ENCODE results near the gene RORB. TPM values are rescaled to one million over a fixed set of nuclear protein-coding genes. Genes with fewer than 3 reads are reported as not detected.
A peak's percentile ranks its signal among the peaks of the same experiment; 100 is the strongest.
"Not testable (repeated sequence)": the region's sequence is repeated elsewhere in the genome, so short reads cannot be mapped to it uniquely, and the experiment has no call there.

RORB gene
- total RNA-seq, 6 experiments from 2014 or later, result not detected

DNA sequence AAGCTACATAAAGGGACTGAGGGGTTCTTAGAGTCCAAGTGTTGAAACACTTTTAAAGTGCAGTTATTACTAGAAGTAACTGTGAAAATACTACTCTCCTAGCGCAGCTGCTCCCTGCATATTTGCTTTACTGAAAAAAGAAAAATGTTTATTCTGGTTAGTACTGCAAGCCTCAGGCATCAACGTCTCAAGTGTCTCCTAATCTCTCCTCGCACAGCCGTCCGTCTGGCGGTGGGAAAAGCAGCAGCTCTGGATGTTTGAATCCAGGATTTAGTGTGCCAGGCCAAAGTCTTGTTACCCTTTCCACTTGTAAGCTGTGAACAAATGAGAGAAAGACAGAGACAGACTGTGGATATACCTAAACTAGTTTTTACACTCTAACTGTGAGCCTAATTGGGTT, 31.1 kb downstream of the RORB start:
- Mint-ChIP-seq H3K4me3 (no peak overlapping the region), H3K36me3 (ENCODE audit: low read depth) (no peaks in the 10 kb centered on the region), H3K9me3 (peaks cover 6% of the 10 kb centered on the region), H3K27me3 (ENCODE audit: insufficient read depth) (no peaks in the 10 kb centered on the region), H3K27ac (no peak overlapping the region), H3K4me1 (ENCODE audit: low read depth) (no peaks in the 10 kb centered on the region)
- no peak for DNase-seq
- TF ChIP-seq, protein P1, sequence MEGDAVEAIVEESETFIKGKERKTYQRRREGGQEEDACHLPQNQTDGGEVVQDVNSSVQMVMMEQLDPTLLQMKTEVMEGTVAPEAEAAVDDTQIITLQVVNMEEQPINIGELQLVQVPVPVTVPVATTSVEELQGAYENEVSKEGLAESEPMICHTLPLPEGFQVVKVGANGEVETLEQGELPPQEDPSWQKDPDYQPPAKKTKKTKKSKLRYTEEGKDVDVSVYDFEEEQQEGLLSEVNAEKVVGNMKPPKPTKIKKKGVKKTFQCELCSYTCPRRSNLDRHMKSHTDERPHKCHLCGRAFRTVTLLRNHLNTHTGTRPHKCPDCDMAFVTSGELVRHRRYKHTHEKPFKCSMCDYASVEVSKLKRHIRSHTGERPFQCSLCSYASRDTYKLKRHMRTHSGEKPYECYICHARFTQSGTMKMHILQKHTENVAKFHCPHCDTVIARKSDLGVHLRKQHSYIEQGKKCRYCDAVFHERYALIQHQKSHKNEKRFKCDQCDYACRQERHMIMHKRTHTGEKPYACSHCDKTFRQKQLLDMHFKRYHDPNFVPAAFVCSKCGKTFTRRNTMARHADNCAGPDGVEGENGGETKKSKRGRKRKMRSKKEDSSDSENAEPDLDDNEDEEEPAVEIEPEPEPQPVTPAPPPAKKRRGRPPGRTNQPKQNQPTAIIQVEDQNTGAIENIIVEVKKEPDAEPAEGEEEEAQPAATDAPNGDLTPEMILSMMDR (IDR thresholded peaks at IDR 0.05), result no peak

DNA sequence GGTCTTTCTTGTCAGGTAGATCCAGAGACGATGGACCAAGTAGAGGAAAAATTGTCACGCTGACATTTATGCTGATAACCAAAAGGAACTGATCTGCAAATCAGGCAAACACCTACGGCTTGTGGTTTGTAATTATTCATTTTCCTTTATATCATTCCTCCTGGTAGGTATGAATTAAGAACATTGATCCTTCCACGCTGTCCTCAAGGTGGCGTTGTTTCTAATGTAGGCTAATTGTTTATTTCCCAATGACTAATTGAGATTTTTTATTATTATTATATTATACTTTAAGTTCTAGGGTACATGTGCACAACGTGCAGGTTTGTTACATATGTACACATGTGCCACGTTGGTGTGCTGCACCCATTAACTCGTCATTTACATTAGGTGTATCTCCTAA, 33.3 kb downstream of the RORB start:
- H3K27ac Mint-ChIP-seq; H3K4me1 Mint-ChIP-seq (ENCODE audit: low read depth); DNase-seq; H3K36me3 Mint-ChIP-seq (ENCODE audit: low read depth); H3K4me3 Mint-ChIP-seq; H3K27me3 Mint-ChIP-seq (ENCODE audit: insufficient read depth); H3K9me3 Mint-ChIP-seq: not testable (repeated sequence)
- TF ChIP-seq, protein P1 (IDR thresholded peaks at IDR 0.05), result 0 out of 2 replicates have a peak, but pooled peaks have one; percentile 25

DNA sequence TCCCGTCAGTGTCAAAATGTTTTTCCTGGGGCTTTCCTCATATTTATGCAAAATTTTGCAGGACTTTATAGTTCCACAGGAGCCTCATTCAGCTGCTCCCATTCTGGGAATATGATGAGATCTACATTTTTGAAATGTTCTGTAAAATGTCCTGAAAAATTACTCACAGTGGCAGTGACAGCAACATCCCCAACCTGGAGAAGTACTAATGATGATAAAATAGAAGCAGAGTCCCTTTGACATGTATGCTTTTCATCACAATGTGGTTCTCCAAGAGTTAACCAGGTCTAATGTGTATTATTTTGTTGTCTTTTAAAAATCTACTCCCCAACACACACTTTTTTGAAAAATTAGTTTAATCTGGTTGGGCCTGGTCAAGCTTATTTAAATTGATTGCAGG, 36.1 kb downstream of the RORB start:
- Mint-ChIP-seq H3K36me3 (ENCODE audit: low read depth) (no peaks in the 10 kb centered on the region), H3K27ac (no peak overlapping the region), H3K27me3 (ENCODE audit: insufficient read depth) (no peaks in the 10 kb centered on the region), H3K4me3 (no peak overlapping the region), H3K4me1 (ENCODE audit: low read depth) (no peaks in the 10 kb centered on the region), H3K9me3 (peaks cover 4% of the 10 kb centered on the region; the same call in 1 of the 2 replicates)
- no peak for DNase-seq
- TF ChIP-seq, protein P1 (IDR thresholded peaks at IDR 0.05), result no peak

DNA sequence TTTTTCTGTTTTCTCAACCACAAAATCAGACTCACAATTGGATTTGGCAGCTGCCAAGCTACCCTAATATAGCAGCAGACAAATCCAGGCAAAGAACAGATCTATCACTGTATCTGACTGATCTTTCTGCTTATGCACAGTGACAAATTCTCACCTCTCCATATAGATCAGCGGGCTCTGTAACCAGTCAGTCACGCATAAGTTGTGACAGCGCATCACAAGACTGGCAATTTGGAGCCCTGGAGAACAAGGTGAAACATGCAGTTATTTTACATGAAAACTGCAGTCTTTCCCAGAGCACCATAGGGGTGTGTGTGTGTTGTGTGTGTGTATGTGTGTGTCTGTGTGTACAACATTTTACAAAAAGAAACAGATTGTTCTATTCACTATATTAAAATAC, 37.7 kb downstream of the RORB start:
- Mint-ChIP-seq H3K36me3 (ENCODE audit: low read depth) (no peaks in the 10 kb centered on the region), H3K4me1 (ENCODE audit: low read depth) (no peaks in the 10 kb centered on the region), H3K27me3 (ENCODE audit: insufficient read depth) (no peaks in the 10 kb centered on the region), H3K9me3 (peaks cover 9% of the 10 kb centered on the region; the same call in 1 of the 2 replicates), H3K4me3 (no peak overlapping the region), H3K27ac (no peak overlapping the region)
- DNase-seq, result no peak
- TF ChIP-seq, protein P1 (IDR thresholded peaks at IDR 0.05), result no peak

DNA sequence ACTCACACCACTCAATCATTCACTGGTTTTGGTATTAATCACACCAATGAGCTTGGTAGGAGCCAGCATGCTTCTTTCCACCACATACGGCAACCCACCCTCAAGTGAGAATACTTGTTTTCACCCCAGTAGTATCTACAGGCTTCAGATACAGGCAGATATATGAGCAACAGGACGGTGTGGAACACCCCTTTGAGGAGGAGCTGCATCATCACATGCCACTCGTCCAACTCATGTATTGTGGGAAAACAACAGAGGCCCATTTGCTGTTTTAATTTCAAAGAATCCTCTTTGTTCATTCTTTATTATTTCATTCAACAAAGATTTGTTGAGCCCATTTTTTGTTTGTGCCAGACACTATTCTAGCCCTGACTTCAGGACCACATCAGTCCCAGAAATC, 46.0 kb downstream of the RORB start:
- Mint-ChIP-seq H3K36me3 (ENCODE audit: low read depth) (no peaks in the 10 kb centered on the region), H3K27ac (no peak overlapping the region), H3K27me3 (ENCODE audit: insufficient read depth) (no peaks in the 10 kb centered on the region), H3K9me3 (peaks cover 41% of the 10 kb centered on the region), H3K4me1 (ENCODE audit: low read depth) (no peaks in the 10 kb centered on the region), H3K4me3 (no peak overlapping the region)
- TF ChIP-seq, protein P1 (IDR thresholded peaks at IDR 0.05), result no peak
- DNase-seq, result no peak

DNA sequence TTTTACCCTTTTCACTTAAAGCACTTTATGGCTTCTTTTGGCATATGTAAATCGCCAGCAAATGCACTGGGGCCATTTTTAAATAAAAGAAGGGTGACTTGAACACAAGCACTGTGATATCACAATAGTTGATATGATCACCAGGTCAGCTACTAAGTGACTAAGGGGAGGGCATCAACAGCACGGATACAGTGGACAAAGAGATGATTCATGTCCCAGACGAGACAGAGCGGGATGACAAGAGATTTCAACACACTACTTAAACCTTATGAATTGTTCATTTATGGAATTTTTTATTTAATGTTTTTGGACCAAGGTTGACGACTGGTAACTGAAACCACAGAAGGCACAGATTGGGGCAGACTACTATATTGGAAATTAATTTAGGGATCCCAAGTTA, 54.1 kb downstream of the RORB start:
- Mint-ChIP-seq H3K4me1 (ENCODE audit: low read depth) (no peaks in the 10 kb centered on the region), H3K27ac (no peak overlapping the region), H3K27me3 (ENCODE audit: insufficient read depth) (no peaks in the 10 kb centered on the region; the same call in 1 of the 2 replicates), H3K9me3 (peaks cover 19% of the 10 kb centered on the region), H3K36me3 (ENCODE audit: low read depth) (no peaks in the 10 kb centered on the region), H3K4me3 (no peak overlapping the region)
- TF ChIP-seq, protein P1 (IDR thresholded peaks at IDR 0.05), result no peak
- no peak for DNase-seq

Data from HFFc6 (cell line).